Adrenal gland (tissue), 5 donors: ENCODE measurements around the gene HPDL.

Experiments
- CTCF ChIP-seq, 6 experiments: fragments of 450-650 bp in 4 of 6; fragments of 200-600 bp in 2 of 6; sonication (generic) in 1 of 6; IDR thresholded peaks; 1 replicate in 5 of 6; 2 replicates in 1 of 6; pipeline versions ENCODE4 v1.5.1 to v1.8.0; 2016 to 2021; ENCODE audit warnings: antibody characterized with exemption in 6 of 6, mild to moderate bottlenecking in 2 of 6, moderate library complexity in 1 of 6
- POLR2A ChIP-seq, 2 donors: fragments of 450-650 bp; IDR thresholded peaks; one replicate each; pipeline ENCODE4 v1.6.1; 2017; ENCODE audit warnings: antibody characterized with exemption in 2 of 2, mild to moderate bottlenecking in 2 of 2, moderate library complexity in 1 of 2
- donor health status: DM: no; HTN: no; CAD: no.

- TF ChIP-seq CTCF (IDR thresholded peaks at IDR 0.05) (peak; percentile 42 to 81 (median 78)), POLR2A (IDR thresholded peaks at IDR 0.05) (peak; percentile 52 to 64)
Observed at GRCh38 chr1:45303520-45304310, 23.0 kb upstream of the HPDL start.
